SK-N-MC (cell line): ENCODE measurements around the gene ATAD2B.

Source experiments
- EZH2 ChIP-seq: fragments of 200-600 bp; sonication (generic); IDR thresholded peaks from one replicate; pipeline ENCODE4 v1.6.1; 2017; ENCODE audit warnings: antibody characterized with exemption
- FOXP2 ChIP-seq: optimal IDR thresholded peaks from 2 replicates; pipeline ENCODE3; 2011; ENCODE audit warnings: mild to moderate bottlenecking, moderate library complexity; ENCODE audit not compliant: insufficient read depth; ENCODE audit errors: extremely low read length, control extremely low read depth
- POLR2AphosphoS5 ChIP-seq: IDR thresholded peaks from 2 replicates; pipeline ENCODE4 v1.6.1; 2012; ENCODE audit warnings: mild to moderate bottlenecking, low read depth, low read length, borderline replicate concordance

DNA sequence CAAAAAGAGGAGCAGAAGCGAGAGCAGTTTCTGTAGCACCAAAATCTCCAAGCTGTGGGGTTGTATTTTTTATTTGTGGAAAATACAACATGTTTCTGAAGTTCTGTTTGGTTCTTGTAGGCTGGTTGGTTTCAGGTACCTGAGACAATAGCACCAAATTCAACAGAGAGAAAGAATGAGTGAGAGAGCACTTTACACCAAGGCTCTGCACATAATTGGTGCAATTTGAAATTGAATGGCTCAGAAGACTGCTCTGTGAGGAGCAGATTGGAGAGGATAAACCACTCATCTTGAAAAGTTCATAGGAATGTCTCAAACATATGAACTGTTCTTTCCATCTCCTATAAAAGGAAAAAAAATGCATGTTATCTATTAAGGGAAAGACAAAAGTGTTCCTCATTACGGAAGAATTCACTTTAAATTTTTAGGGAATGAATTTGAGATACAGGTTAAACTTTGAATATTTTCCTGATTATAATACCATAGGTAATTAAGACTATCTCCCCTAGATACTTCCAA lies 175.1 kb downstream of the ATAD2B start:
- TF ChIP-seq EZH2 (no peak), POLR2AphosphoS5 (no peak), FOXP2 (no peak)
